Measurements from ENCODE around the gene LCLAT1. TPM values are rescaled to one million over a fixed set of nuclear protein-coding genes. Genes with fewer than 3 reads are reported as not detected.

LCLAT1 gene
- total RNA-seq, 2 donors from 2014 or later = 18.8 to 28.2 TPM

- H3K4me1 ChIP-seq (replicated peaks) = no peaks in the 10 kb centered on the region
- H3K9me3 ChIP-seq = no peaks in the 10 kb centered on the region
- no peaks in the 10 kb centered on the region for H3K36me3 ChIP-seq
- 62% methylated on average over 3 of the region's 3 CpGs for WGBS
- no peaks in the 10 kb centered on the region for H3K27me3 ChIP-seq (replicated peaks; ENCODE audit: insufficient read depth)
- DNase-seq (ENCODE audit: low spot score) = no peak
- TF ChIP-seq CTCF (IDR thresholded peaks at IDR 0.05) (no peak), POLR2AphosphoS5 (IDR thresholded peaks at IDR 0.05) (no peak), POLR2A (IDR thresholded peaks at IDR 0.05) (no peak)
- intact Hi-C loops (cut with DNase I) = loop anchor here (10.0 kb wide), 2 partner anchors 261 to 279 kb away; no protein-coding TSS in a partner anchor
- no peak overlapping the region for H3K27ac ChIP-seq
- no peak overlapping the region for H3K4me3 ChIP-seq
Observed at GRCh38 chr2:30444273-30444672, 2.8 kb upstream of the LCLAT1 start.

- H3K9me3 ChIP-seq = no peaks in the 10 kb centered on the region
- DNase-seq (ENCODE audit: low spot score) = no peak
- 75% methylated on average over 6 of the region's 6 CpGs for WGBS
- H3K27me3 ChIP-seq (replicated peaks; ENCODE audit: insufficient read depth) = no peaks in the 10 kb centered on the region
- H3K36me3 ChIP-seq = no peaks in the 10 kb centered on the region
- no peak overlapping the region for H3K4me3 ChIP-seq
- H3K27ac ChIP-seq = no peak overlapping the region
- H3K4me1 ChIP-seq (replicated peaks) = no peaks in the 10 kb centered on the region
- intact Hi-C loops (cut with DNase I) = loop anchor here (10.0 kb wide), 2 partner anchors 259 to 281 kb away; no protein-coding TSS in a partner anchor
- no peak for TF ChIP-seq POLR2AphosphoS5 (IDR thresholded peaks at IDR 0.05)
- TF ChIP-seq POLR2A (IDR thresholded peaks at IDR 0.05) = no peak
- TF ChIP-seq CTCF (IDR thresholded peaks at IDR 0.05) = no peak
Observed at GRCh38 chr2:30445266-30445821, 1.7 kb upstream of the LCLAT1 start.

- no peaks in the 10 kb centered on the region for H3K9me3 ChIP-seq
- intact Hi-C loops (cut with DNase I) = loop anchor here (10.0 kb wide), 2 partner anchors 258 to 282 kb away; no protein-coding TSS in a partner anchor
- no peak for DNase-seq (ENCODE audit: low spot score)
- WGBS = 3% methylated on average over 11 of the region's 12 CpGs
- TF ChIP-seq POLR2A (IDR thresholded peaks at IDR 0.05) = no peak
- no peak for TF ChIP-seq CTCF (IDR thresholded peaks at IDR 0.05)
- H3K36me3 ChIP-seq = no peaks in the 10 kb centered on the region
- peak overlapping the region; percentile 87 for H3K4me3 ChIP-seq
- H3K4me1 ChIP-seq (replicated peaks) = no peaks in the 10 kb centered on the region
- H3K27me3 ChIP-seq (replicated peaks; ENCODE audit: insufficient read depth) = no peaks in the 10 kb centered on the region
- H3K27ac ChIP-seq = peak overlapping the region; percentile 67 to 69
Observed at GRCh38 chr2:30446602-30447148, 371 bp upstream of the LCLAT1 start.

GRCh38 chr2:30448308-30448707 lies 1.3 kb downstream of the LCLAT1 start:
- no peak for DNase-seq (ENCODE audit: low spot score)
- no peak for TF ChIP-seq POLR2AphosphoS5 (IDR thresholded peaks at IDR 0.05)
- TF ChIP-seq CTCF (IDR thresholded peaks at IDR 0.05) = no peak
- no peak for TF ChIP-seq POLR2A (IDR thresholded peaks at IDR 0.05)
- Histone ChIP-seq H3K27ac (no peak overlapping the region), H3K27me3 (replicated peaks; ENCODE audit: insufficient read depth) (no peaks in the 10 kb centered on the region), H3K4me1 (replicated peaks) (no peaks in the 10 kb centered on the region), H3K9me3 (no peaks in the 10 kb centered on the region), H3K4me3 (no peak overlapping the region), H3K36me3 (no peaks in the 10 kb centered on the region)
- intact Hi-C loops (cut with DNase I) = loop anchor here (10.0 kb wide), 2 partner anchors 256 to 284 kb away; no protein-coding TSS in a partner anchor
- 50% methylated on average over 4 of the region's 4 CpGs for WGBS

GRCh38 chr2:30448866-30449265 lies 1.8 kb downstream of the LCLAT1 start:
- Histone ChIP-seq H3K27ac (no peak overlapping the region), H3K27me3 (replicated peaks; ENCODE audit: insufficient read depth) (no peaks in the 10 kb centered on the region), H3K9me3 (no peaks in the 10 kb centered on the region), H3K36me3 (no peaks in the 10 kb centered on the region), H3K4me3 (no peak overlapping the region), H3K4me1 (replicated peaks) (no peaks in the 10 kb centered on the region)
- 91% methylated on average over 2 of the region's 2 CpGs for WGBS
- no peak for DNase-seq (ENCODE audit: low spot score)
- intact Hi-C loops (cut with DNase I) = loop anchor here (10.0 kb wide), 2 partner anchors 256 to 284 kb away; no protein-coding TSS in a partner anchor
- TF ChIP-seq CTCF (IDR thresholded peaks at IDR 0.05) = no peak
- TF ChIP-seq POLR2AphosphoS5 (IDR thresholded peaks at IDR 0.05) = no peak
- TF ChIP-seq POLR2A (IDR thresholded peaks at IDR 0.05) = no peak

Data from prostate gland (tissue), 2 donors.